GM23248 (cell line): ENCODE measurements around the gene GAB3.

ENCODE experiments used
- EZH2 ChIP-seq: fragments of 200-600 bp; sonication (generic); IDR thresholded peaks from 2 replicates; pipeline ENCODE4 v1.6.1; 2018; ENCODE audit warnings: antibody characterized with exemption, mild to moderate bottlenecking; ENCODE audit not compliant: insufficient read depth, poor library complexity, severe bottlenecking
- EZH2phosphoT487 ChIP-seq: fragments of 200-600 bp; sonication (generic); IDR thresholded peaks from 2 replicates; pipeline ENCODE4 v1.6.1; 2018; ENCODE audit warnings: antibody characterized with exemption, moderate library complexity, mild to moderate bottlenecking, low read depth; ENCODE audit not compliant: insufficient read depth

GRCh38 chrX:154710309-154710708, 40.6 kb downstream of the GAB3 start:
- TF ChIP-seq EZH2: no peak
- no peak for TF ChIP-seq EZH2phosphoT487
